A673 (cell line): ENCODE data around the gene IMMP2L.

ENCODE experiments used
- EZH2 ChIP-seq: fragments of 200-600 bp; sonication (generic); IDR thresholded peaks from 2 replicates; pipeline ENCODE4 v1.6.1; 2017; ENCODE audit warnings: borderline replicate concordance, low read depth, mild to moderate bottlenecking, mixed read lengths, antibody characterized with exemption, low read length; ENCODE audit not compliant: poor library complexity, severe bottlenecking
- TF ChIP-seq, protein P1 (sequence below): fragments of 300-800, 200-600 bp; sonication (generic); conservative IDR thresholded peaks from 2 replicates; pipeline ENCODE4 v1.5.1; 2017; ENCODE audit warnings: low read depth, mild to moderate bottlenecking, antibody characterized with exemption, low read length, moderate library complexity, mixed read lengths

DNA sequence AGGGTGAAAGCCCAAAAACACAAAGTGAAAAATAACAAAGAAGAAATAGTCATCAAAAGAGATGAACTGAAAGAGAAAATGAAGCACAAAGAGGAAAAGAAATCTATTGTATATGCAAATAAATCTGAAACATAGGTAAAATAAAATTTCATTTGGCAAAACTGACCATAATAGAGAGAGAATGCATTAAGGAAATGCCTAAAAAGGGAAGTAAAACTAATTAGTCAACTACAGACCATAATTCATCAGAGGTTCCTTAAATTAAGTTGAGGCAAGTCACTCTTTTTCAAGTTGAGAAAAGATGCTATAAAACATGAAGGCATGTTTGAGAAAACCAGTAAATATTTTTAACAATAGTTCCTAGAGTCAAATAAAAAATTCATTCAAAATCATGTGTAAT, 238.1 kb downstream of the IMMP2L start:
- TF ChIP-seq, protein P1, sequence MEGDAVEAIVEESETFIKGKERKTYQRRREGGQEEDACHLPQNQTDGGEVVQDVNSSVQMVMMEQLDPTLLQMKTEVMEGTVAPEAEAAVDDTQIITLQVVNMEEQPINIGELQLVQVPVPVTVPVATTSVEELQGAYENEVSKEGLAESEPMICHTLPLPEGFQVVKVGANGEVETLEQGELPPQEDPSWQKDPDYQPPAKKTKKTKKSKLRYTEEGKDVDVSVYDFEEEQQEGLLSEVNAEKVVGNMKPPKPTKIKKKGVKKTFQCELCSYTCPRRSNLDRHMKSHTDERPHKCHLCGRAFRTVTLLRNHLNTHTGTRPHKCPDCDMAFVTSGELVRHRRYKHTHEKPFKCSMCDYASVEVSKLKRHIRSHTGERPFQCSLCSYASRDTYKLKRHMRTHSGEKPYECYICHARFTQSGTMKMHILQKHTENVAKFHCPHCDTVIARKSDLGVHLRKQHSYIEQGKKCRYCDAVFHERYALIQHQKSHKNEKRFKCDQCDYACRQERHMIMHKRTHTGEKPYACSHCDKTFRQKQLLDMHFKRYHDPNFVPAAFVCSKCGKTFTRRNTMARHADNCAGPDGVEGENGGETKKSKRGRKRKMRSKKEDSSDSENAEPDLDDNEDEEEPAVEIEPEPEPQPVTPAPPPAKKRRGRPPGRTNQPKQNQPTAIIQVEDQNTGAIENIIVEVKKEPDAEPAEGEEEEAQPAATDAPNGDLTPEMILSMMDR, result no peak
- TF ChIP-seq EZH2, result no peak
